Endodermal cell (in vitro differentiated cells): Measurements from ENCODE around the gene FOS. TPM values are rescaled to one million over a fixed set of nuclear protein-coding genes. Genes with fewer than 3 reads are reported as not detected.

Experiments
- DNase-seq: peaks from one replicate; pipeline ENCODE4 v3.0.0-alpha.2; 2017
- H3K27ac ChIP-seq: 2 replicates; pipeline ENCODE4 v1.5.1; 2013; ENCODE audit warnings: mild to moderate bottlenecking, low read depth, low read length, moderate library complexity
- H3K27me3 ChIP-seq: 2 replicates; pipeline ENCODE4 v1.6.1; 2013; ENCODE audit warnings: mild to moderate bottlenecking, low read length, moderate library complexity; ENCODE audit not compliant: insufficient read depth, control insufficient read depth, poor library complexity, severe bottlenecking
- H3K36me3 ChIP-seq: 2 replicates; pipeline ENCODE4 v1.7.0; 2013; ENCODE audit warnings: mild to moderate bottlenecking, low read length, moderate library complexity; ENCODE audit not compliant: control insufficient read depth, insufficient read depth
- H3K4me1 ChIP-seq: one replicate; pipeline ENCODE4 v1.7.0; 2013; ENCODE audit warnings: low read length; ENCODE audit not compliant: control insufficient read depth, insufficient read depth
- H3K4me3 ChIP-seq: 2 replicates; pipeline ENCODE4 v1.5.1; 2013; ENCODE audit warnings: mild to moderate bottlenecking, low read length, moderate library complexity
- H3K9ac ChIP-seq: 2 replicates; pipeline ENCODE4 v1.6.1; 2013; ENCODE audit warnings: mild to moderate bottlenecking, low read length, moderate library complexity; ENCODE audit not compliant: poor library complexity, severe bottlenecking; ENCODE audit errors: extremely low read depth
- H3K9me3 ChIP-seq: 2 replicates; pipeline ENCODE4 v1.6.1; 2013; ENCODE audit warnings: mild to moderate bottlenecking, low read length, moderate library complexity; ENCODE audit not compliant: control insufficient read depth
- H3K27ac Mint-ChIP-seq: 2 replicates; pipeline ENCODE4 v1.8.0; 2020; ENCODE audit warnings: mixed read lengths
- H3K27me3 Mint-ChIP-seq: 2 replicates; pipeline ENCODE4 v1.8.0; 2021; ENCODE audit warnings: mild to moderate bottlenecking, mixed read lengths; ENCODE audit not compliant: insufficient read depth
- H3K36me3 Mint-ChIP-seq: 2 replicates; pipeline ENCODE4 v1.8.0; 2020; ENCODE audit warnings: low read depth, mixed read lengths
- H3K4me1 Mint-ChIP-seq: 2 replicates; pipeline ENCODE4 v1.8.0; 2020; ENCODE audit warnings: mixed read lengths
- H3K4me3 Mint-ChIP-seq: 2 replicates; pipeline ENCODE4 v1.8.0; 2020; ENCODE audit warnings: mild to moderate bottlenecking, moderate library complexity, mixed read lengths
- H3K9me3 Mint-ChIP-seq: 2 replicates; pipeline ENCODE4 v1.8.0; 2020; ENCODE audit warnings: mild to moderate bottlenecking, mixed read lengths
- WGBS, 2 experiments: methylation state at CpG; one replicate each; pipeline versions ENCODE4 v1.1.5 to v1.1.7; 2013; ENCODE audit warnings: missing lambda C conversion rate in 2 of 2, mixed read lengths in 1 of 2; ENCODE audit not compliant: insufficient coverage in 1 of 2, insufficient read length in 1 of 2; 5-methylcytosine and 5-hydroxymethylcytosine counted together
- total RNA-seq, 2 donors: library from RNA; stranded (reverse); fragmentation: NEBNext Ultra II Directional in 1 of 2; extraction: Animal tissue kit (Norgen Biotek cat#: 25700) in 1 of 2; gene quantifications; 2 replicates in 1 of 2; 3 replicates in 1 of 2; pipeline ENCODE4 v1.2.1, GENCODE V29; 2021
- TF ChIP-seq, protein P1 (sequence below): fragments of 200-600 bp; sonication (generic); conservative IDR thresholded peaks from 2 replicates; pipeline ENCODE4 v1.5.0; 2021; ENCODE audit warnings: antibody characterized with exemption, mild to moderate bottlenecking

The FOS gene
- total RNA-seq, 2 donors from 2014 or later: 10.3 to 14.0 TPM

DNA sequence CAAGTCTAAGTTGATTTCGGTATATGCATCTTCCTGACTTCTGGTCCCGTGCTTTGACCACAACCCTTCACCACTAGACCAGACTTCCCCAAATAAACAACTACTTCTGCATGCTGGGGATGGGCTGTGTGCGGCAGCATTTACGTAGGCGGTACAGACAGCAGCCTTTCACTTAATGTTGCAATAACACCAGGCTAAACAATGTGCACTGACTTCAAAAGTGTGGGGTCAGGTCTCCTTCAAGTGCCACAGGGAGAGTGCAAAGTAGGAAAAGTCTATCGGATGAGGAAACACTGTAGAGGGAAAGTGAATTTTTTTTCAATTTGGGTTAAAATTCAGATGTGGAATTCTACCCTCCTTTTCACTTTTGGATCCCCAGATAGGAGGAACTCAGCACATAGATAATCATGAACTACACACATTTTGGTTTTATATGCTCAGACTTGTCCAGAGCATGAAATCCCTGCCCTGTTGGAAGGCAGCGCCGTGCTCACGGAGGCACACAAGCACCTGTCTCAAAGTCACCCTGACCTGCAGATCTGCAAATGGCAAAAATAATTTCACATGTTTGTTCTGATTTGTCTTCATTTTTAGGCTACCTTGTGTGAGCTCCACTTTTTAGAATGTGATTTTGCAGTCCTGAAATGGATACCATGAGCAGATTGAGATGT lies 3.6 kb upstream of the FOS start:
- DNase-seq: peak; percentile 26
- Histone ChIP-seq H3K36me3 (no peaks in the 10 kb centered on the region), H3K9ac (no peak overlapping the region), H3K4me1 (peaks cover 8% of the 10 kb centered on the region), H3K4me3 (no peak overlapping the region), H3K9me3 (no peaks in the 10 kb centered on the region), H3K27me3 (peaks cover 14% of the 10 kb centered on the region), H3K27ac (no peak overlapping the region)
- WGBS, 2 experiments: 89 to 92% methylated on average over 8 to 9 of the region's 9 CpGs
- no peaks in the 10 kb centered on the region for H3K36me3 Mint-ChIP-seq
- H3K9me3 Mint-ChIP-seq: no peaks in the 10 kb centered on the region
- TF ChIP-seq, protein P1, sequence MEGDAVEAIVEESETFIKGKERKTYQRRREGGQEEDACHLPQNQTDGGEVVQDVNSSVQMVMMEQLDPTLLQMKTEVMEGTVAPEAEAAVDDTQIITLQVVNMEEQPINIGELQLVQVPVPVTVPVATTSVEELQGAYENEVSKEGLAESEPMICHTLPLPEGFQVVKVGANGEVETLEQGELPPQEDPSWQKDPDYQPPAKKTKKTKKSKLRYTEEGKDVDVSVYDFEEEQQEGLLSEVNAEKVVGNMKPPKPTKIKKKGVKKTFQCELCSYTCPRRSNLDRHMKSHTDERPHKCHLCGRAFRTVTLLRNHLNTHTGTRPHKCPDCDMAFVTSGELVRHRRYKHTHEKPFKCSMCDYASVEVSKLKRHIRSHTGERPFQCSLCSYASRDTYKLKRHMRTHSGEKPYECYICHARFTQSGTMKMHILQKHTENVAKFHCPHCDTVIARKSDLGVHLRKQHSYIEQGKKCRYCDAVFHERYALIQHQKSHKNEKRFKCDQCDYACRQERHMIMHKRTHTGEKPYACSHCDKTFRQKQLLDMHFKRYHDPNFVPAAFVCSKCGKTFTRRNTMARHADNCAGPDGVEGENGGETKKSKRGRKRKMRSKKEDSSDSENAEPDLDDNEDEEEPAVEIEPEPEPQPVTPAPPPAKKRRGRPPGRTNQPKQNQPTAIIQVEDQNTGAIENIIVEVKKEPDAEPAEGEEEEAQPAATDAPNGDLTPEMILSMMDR: no peak
- H3K27ac Mint-ChIP-seq: no peak overlapping the region
- no peak overlapping the region for H3K4me3 Mint-ChIP-seq
- peaks cover 41% of the 10 kb centered on the region for H3K27me3 Mint-ChIP-seq
- peaks cover 15% of the 10 kb centered on the region for H3K4me1 Mint-ChIP-seq

DNA sequence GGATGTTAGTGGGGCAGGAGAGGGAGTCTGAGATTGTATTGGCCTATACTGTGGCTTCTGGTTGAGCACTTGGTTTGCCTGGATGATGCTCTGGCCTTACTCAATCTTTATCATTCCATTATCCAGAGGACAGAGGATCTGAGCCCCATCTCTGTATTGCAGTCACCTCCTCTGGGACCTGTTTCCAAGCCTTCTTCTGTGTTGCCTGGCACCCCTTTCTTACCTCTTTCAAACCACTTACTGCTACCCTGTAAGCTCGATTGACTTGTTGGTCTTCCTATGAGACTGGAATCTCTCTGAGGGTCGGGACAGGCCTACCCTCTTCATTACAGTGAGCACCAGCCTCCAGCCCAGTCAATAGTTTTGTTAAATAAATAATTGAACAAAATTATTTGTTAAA lies 3.0 kb upstream of the FOS start:
- H3K9me3 Mint-ChIP-seq: no peaks in the 10 kb centered on the region
- peaks cover 47% of the 10 kb centered on the region for H3K27me3 Mint-ChIP-seq
- H3K36me3 Mint-ChIP-seq: peaks cover 3% of the 10 kb centered on the region
- DNase-seq: peak; percentile 18
- H3K27me3 ChIP-seq: peaks cover 14% of the 10 kb centered on the region
- peaks cover 20% of the 10 kb centered on the region for H3K4me1 Mint-ChIP-seq
- no peaks in the 10 kb centered on the region for H3K36me3 ChIP-seq
- 93% methylated on average over 1 of the region's 2 CpGs; no CpG with 5 or more reads in 1 of the 2 experiments for WGBS, 2 experiments
- no peak overlapping the region for H3K4me3 ChIP-seq
- no peak overlapping the region for H3K27ac Mint-ChIP-seq
- no peak overlapping the region for H3K27ac ChIP-seq
- no peak overlapping the region for H3K4me3 Mint-ChIP-seq
- TF ChIP-seq, protein P1: no peak
- no peaks in the 10 kb centered on the region for H3K9me3 ChIP-seq
- H3K9ac ChIP-seq: no peak overlapping the region
- peaks cover 8% of the 10 kb centered on the region for H3K4me1 ChIP-seq

DNA sequence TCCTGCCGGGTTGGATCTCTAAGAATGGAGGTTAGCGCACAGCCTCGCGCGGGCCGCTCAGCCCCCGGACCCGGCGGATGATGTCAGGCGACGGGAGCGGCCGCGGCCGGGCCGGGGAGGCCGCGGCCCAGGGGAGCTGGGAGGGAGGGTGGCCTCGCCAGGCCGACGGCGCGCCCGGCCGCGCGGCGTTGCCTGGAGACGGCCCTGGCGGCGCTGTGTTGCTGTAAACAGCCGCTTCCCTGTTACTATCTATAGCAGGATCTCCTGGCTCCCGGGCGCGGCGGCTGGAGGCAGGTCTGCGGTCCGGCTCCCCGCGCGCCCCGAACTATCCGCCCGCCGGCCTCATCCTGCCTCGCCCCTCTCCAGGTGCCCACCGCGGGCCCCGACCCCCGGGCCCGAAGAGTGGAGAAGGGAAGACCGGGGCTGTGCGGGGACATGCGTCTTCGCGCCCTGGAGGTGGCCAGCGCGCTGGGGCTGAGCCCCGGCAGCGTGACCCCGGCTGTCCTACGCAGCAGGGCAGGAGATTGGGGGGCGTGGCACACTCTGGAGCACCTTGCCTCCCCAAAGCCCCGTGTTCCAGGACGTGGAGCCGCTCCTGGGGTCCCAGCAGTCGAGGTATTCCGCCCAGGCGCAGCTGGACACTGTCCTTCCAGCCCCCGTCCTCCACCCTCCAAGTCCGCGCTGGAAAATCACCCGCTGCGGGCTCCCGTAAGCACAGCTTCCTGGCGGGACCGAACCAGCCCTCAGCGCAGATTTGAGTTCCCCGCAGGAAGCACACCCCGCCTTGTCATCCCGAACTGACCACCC lies 1.4 kb upstream of the FOS start:
- peak overlapping the region; percentile 98 for H3K9ac ChIP-seq
- H3K36me3 ChIP-seq: no peaks in the 10 kb centered on the region
- peaks cover 14% of the 10 kb centered on the region for H3K27me3 ChIP-seq
- peaks cover 8% of the 10 kb centered on the region for H3K4me1 ChIP-seq
- DNase-seq: peak; percentile 92
- Mint-ChIP-seq H3K36me3 (peaks cover 15% of the 10 kb centered on the region), H3K27ac (peak overlapping the region; percentile 100), H3K27me3 (peaks cover 51% of the 10 kb centered on the region), H3K9me3 (no peaks in the 10 kb centered on the region), H3K4me3 (peak overlapping the region; percentile 81), H3K4me1 (peaks cover 29% of the 10 kb centered on the region)
- H3K27ac ChIP-seq: peak overlapping the region; percentile 68
- peak overlapping the region; percentile 88 for H3K4me3 ChIP-seq
- no peaks in the 10 kb centered on the region for H3K9me3 ChIP-seq
- TF ChIP-seq, protein P1: peak; percentile 34
- WGBS, 2 experiments: 0% methylated on average over 26 to 81 of the region's 81 CpGs
